HEK293 (cell line): ENCODE data around the gene SLC25A39.

Source experiments
- CTCF ChIA-PET: fragments of 350-600 bp; formaldehyde crosslinking; extraction: SDS; loops from one replicate; lab custom pipeline; 2021; ENCODE audit warnings: antibody characterized with exemption; lab: Yijun Ruan, JAX
- POLR2A ChIA-PET: fragments of 300-600 bp; formaldehyde crosslinking; extraction: SDS; loops from one replicate; lab custom pipeline; 2020; ENCODE audit warnings: antibody characterized with exemption, inconsistent platforms; lab: Yijun Ruan, JAX
- H3K27ac ChIP-seq: fragments of 200-500 bp; sonication (Bioruptor generic); 2 replicates; pipeline ENCODE4 v1.5.1; 2014; ENCODE audit warnings: low read depth, low read length, control low read depth, inconsistent platforms; ENCODE audit errors: extremely low read depth
- H3K36me3 ChIP-seq, 2 experiments: fragments of 200-500 bp in 1 of 2; sonication (Bioruptor generic) in 1 of 2; 1 replicate in 1 of 2; 2 replicates in 1 of 2; pipeline ENCODE4 v1.5.1; 2014 to 2017; ENCODE audit warnings: inconsistent platforms in 2 of 2, low read length in 2 of 2; ENCODE audit not compliant: control insufficient read depth in 2 of 2, insufficient read depth in 1 of 2
- H3K4me1 ChIP-seq: fragments of 200-500 bp; sonication (Bioruptor generic); 2 replicates; pipeline ENCODE4 v1.5.1; 2014; ENCODE audit warnings: mild to moderate bottlenecking, low read length, inconsistent platforms; ENCODE audit not compliant: control insufficient read depth, insufficient read depth
- H3K4me3 ChIP-seq: 2 replicates; pipeline ENCODE4 v1.5.1; 2011; ENCODE audit warnings: low read depth, mild to moderate bottlenecking, control low read depth, low read length, moderate library complexity
- H3K9me3 ChIP-seq: fragments of 200-500 bp; sonication (Bioruptor generic); 2 replicates; pipeline ENCODE4 v1.5.1; 2014; ENCODE audit warnings: low read depth, low read length, inconsistent platforms; ENCODE audit not compliant: control insufficient read depth, insufficient read depth
- AEBP2 ChIP-seq: fragments of 450-650 bp; formaldehyde crosslinking; IDR thresholded peaks from 2 replicates; pipeline ENCODE4 v1.5.1; 2016; ENCODE audit warnings: missing biosample characterization, missing genetic modification characterization, borderline replicate concordance
- EGR2 ChIP-seq: fragments of 450-650 bp; formaldehyde crosslinking; IDR thresholded peaks from 2 replicates; pipeline ENCODE4 v1.5.1; 2016; ENCODE audit warnings: low read depth, missing biosample characterization, missing genetic modification characterization
- GLIS2 ChIP-seq: fragments of 450-650 bp; formaldehyde crosslinking; IDR thresholded peaks from 2 replicates; pipeline ENCODE4 v1.5.1; 2016; ENCODE audit warnings: missing biosample characterization, missing genetic modification characterization
- HOXA7 ChIP-seq: sonication (generic); formaldehyde crosslinking; IDR thresholded peaks from 2 replicates; pipeline ENCODE4 v1.8.1; 2022; ENCODE audit warnings: missing genetic modification reagents, borderline replicate concordance
- IKZF3 ChIP-seq: fragments of 450-650 bp; IDR thresholded peaks from 2 replicates; pipeline ENCODE4 v1.5.0; 2018; ENCODE audit warnings: missing biosample characterization, mild to moderate bottlenecking, missing genetic modification characterization, moderate library complexity
- PRDM10 ChIP-seq: fragments of 450-650 bp; formaldehyde crosslinking; IDR thresholded peaks from 2 replicates; pipeline ENCODE4 v1.5.1; 2016; ENCODE audit warnings: missing biosample characterization, missing genetic modification characterization
- YY1 ChIP-seq: fragments of 450-650 bp; formaldehyde crosslinking; IDR thresholded peaks from 2 replicates; pipeline ENCODE4 v1.5.1; 2018; ENCODE audit warnings: missing biosample characterization, missing genetic modification characterization
- ZBTB11 ChIP-seq: fragments of 450-650 bp; formaldehyde crosslinking; conservative IDR thresholded peaks from 2 replicates; pipeline ENCODE4 v1.5.1; 2016; ENCODE audit warnings: low read depth, missing biosample characterization, missing genetic modification characterization
- ZBTB20 ChIP-seq: fragments of 450-650 bp; formaldehyde crosslinking; IDR thresholded peaks from 2 replicates; pipeline ENCODE4 v1.5.1; 2016; ENCODE audit warnings: missing biosample characterization, missing genetic modification characterization
- ZBTB48 ChIP-seq: fragments of 450-650 bp; formaldehyde crosslinking; IDR thresholded peaks from 2 replicates; pipeline ENCODE4 v1.5.1; 2016; ENCODE audit warnings: missing biosample characterization, missing genetic modification characterization
- ZNF148 ChIP-seq: fragments of 450-650 bp; formaldehyde crosslinking; IDR thresholded peaks from 2 replicates; pipeline ENCODE4 v1.5.0; 2017; ENCODE audit warnings: missing biosample characterization, missing genetic modification characterization, borderline replicate concordance
- ZNF398 ChIP-seq: fragments of 450-650 bp; formaldehyde crosslinking; IDR thresholded peaks from 2 replicates; pipeline ENCODE4 v1.5.1; 2017; ENCODE audit warnings: missing biosample characterization, missing genetic modification characterization
- ZNF596 ChIP-seq: fragments of 450-650 bp; IDR thresholded peaks from 2 replicates; pipeline ENCODE4 v1.5.0; 2018; ENCODE audit warnings: missing biosample characterization, mild to moderate bottlenecking, missing genetic modification characterization, moderate library complexity
- ZNF600 ChIP-seq: fragments of 450-650 bp; formaldehyde crosslinking; IDR thresholded peaks from 2 replicates; pipeline ENCODE4 v1.5.1; 2016; ENCODE audit warnings: missing biosample characterization, missing genetic modification characterization
- ZNF645 ChIP-seq: fragments of 450-650 bp; formaldehyde crosslinking; IDR thresholded peaks from 2 replicates; pipeline ENCODE4; 2016; ENCODE audit warnings: missing biosample characterization, missing genetic modification characterization
- ZNF660 ChIP-seq: fragments of 450-650 bp; IDR thresholded peaks from 2 replicates; pipeline ENCODE4 v1.5.1; 2018; ENCODE audit warnings: missing biosample characterization, mild to moderate bottlenecking, missing genetic modification characterization
- ZNF76 ChIP-seq: fragments of 450-650 bp; formaldehyde crosslinking; IDR thresholded peaks from 2 replicates; pipeline ENCODE4; 2016; ENCODE audit warnings: low read depth, missing biosample characterization, missing genetic modification characterization, borderline replicate concordance
- ZNF843 ChIP-seq: fragments of 450-650 bp; formaldehyde crosslinking; IDR thresholded peaks from 2 replicates; pipeline ENCODE4 v1.5.1; 2016; ENCODE audit warnings: missing biosample characterization, missing genetic modification characterization
- ZSCAN30 ChIP-seq: fragments of 450-650 bp; IDR thresholded peaks from 2 replicates; pipeline ENCODE4 v1.5.1; 2018; ENCODE audit warnings: missing biosample characterization, mild to moderate bottlenecking, missing genetic modification characterization, moderate library complexity

Gene SLC25A39

GRCh38 chr17:44360826-44361225, 36.2 kb upstream of the SLC25A39 start:
- Histone ChIP-seq H3K36me3 (peaks cover 0 to 14% of the 10 kb centered on the region in 2 experiments; a peak in 2 of 3 replicates), H3K4me1 (peaks cover 21% of the 10 kb centered on the region), H3K27ac (peak overlapping the region; percentile 45; the same call in 1 of the 2 replicates), H3K4me3 (no peak overlapping the region), H3K9me3 (no peaks in the 10 kb centered on the region)
- POLR2A ChIA-PET: interaction anchor here (0.8 to 4.7 kb wide), 2 partner anchors 16 to 24 kb away, joined by 3 to 23 read pairs; partner anchors contain the start of gene GRN
- CTCF ChIA-PET: interaction anchor here (1.0 to 4.5 kb wide), 5 partner anchors 10 to 157 kb away, joined by 4 to 21 read pairs (median 7); partner anchors contain the start of gene GRN
- TF ChIP-seq IKZF3 (tag by site-specific recombination) (peak; percentile 79), ZBTB11 (tag by site-specific recombination) (no peak), GLIS2 (tag by site-specific recombination) (0 out of 2 replicates have a peak, but pooled peaks have one; percentile 12), EGR2 (tag by site-specific recombination) (0 out of 2 replicates have a peak, but pooled peaks have one; percentile 9), ZNF660 (no peak), ZNF596 (tag by site-specific recombination) (no peak), ZBTB48 (peak; percentile 39; the same call in 1 of the 2 replicates), ZSCAN30 (tag by site-specific recombination) (no peak), ZNF148 (no peak), ZNF76 (tag by site-specific recombination) (no peak), YY1 (tag by site-specific recombination) (no peak), ZNF600 (tag by site-specific recombination) (no peak), ZBTB20 (tag by site-specific recombination) (0 out of 2 replicates have a peak, but pooled peaks have one; percentile 8), ZNF645 (tag by site-specific recombination) (no peak), ZNF843 (tag by site-specific recombination) (no peak), ZNF398 (peak; percentile 95), AEBP2 (tag by site-specific recombination) (no peak), HOXA7 (CRISPR knock-in tag) (no peak), PRDM10 (tag by site-specific recombination) (peak; percentile 75)
